B cell (primary cell): ENCODE measurements around the gene KSR2. TPM values are rescaled to one million over a fixed set of nuclear protein-coding genes. Genes with fewer than 3 reads are reported as not detected.
"Not testable (repeated sequence)": the region's sequence is repeated elsewhere in the genome, so short reads cannot be mapped to it uniquely, and the experiment has no call there.

Experiments
- ATAC-seq: fragments of 200-7000 bp; cut with Tn5 transposase; one replicate; pipeline ENCODE4 v1.10.0; 2021; ENCODE audit warnings: low read depth, mild to moderate bottlenecking, moderate number of reproducible peaks, moderate library complexity
- CTCF ChIA-PET: fragments of 350-600 bp; sonication (Branson Sonifier 250); formaldehyde crosslinking; loops from one replicate; lab custom pipeline; 2021; ENCODE audit warnings: antibody characterized with exemption, inconsistent platforms; lab: Charles Lee
- POLR2A ChIA-PET: fragments of 350-600 bp; sonication (Branson Sonifier 250); formaldehyde crosslinking; loops from one replicate; lab custom pipeline; 2021; ENCODE audit warnings: antibody characterized with exemption; lab: Charles Lee
- DNase-seq: peaks from one replicate; pipeline ENCODE4 v3.0.0; 2013
- H2AFZ ChIP-seq: 2 replicates; pipeline ENCODE4 v1.6.1; 2012; ENCODE audit warnings: mild to moderate bottlenecking, low read depth, low read length; ENCODE audit not compliant: insufficient read depth, poor library complexity, severe bottlenecking
- H3K27ac ChIP-seq, 2 donors: 1 replicate in 1 of 2; 2 replicates in 1 of 2; pipeline ENCODE4 v1.5.1; 2012 to 2013; ENCODE audit warnings: low read length in 2 of 2, mild to moderate bottlenecking in 2 of 2, moderate library complexity in 1 of 2
- H3K27me3 ChIP-seq, 4 experiments: fragments of 200-600 bp in 1 of 4; sonication (generic) in 1 of 4; replicated peaks in 1 of 4; 1 replicate in 2 of 4; 2 replicates in 2 of 4; pipeline versions ENCODE4 v1.6.1 to v1.7.0; 2013 to 2016; ENCODE audit warnings: low read length in 3 of 4, mild to moderate bottlenecking in 2 of 4, mixed read lengths in 1 of 4, moderate library complexity in 1 of 4; ENCODE audit not compliant: insufficient read depth in 4 of 4, control insufficient read depth in 3 of 4; ENCODE audit errors: control extremely low read depth in 1 of 4
- H3K36me3 ChIP-seq, 2 experiments: replicated peaks in 1 of 2; 1 replicate in 1 of 2; 2 replicates in 1 of 2; pipeline versions ENCODE4 v1.6.1 to v1.7.1; 2013; ENCODE audit warnings: low read length in 1 of 2; ENCODE audit not compliant: insufficient read depth in 2 of 2, control insufficient read depth in 1 of 2; ENCODE audit errors: control extremely low read depth in 1 of 2, extremely low read depth in 1 of 2
- H3K4me1 ChIP-seq, 2 donors: fragments of 200-600 bp in 1 of 2; sonication (generic) in 1 of 2; 1 replicate in 1 of 2; 2 replicates in 1 of 2; pipeline versions ENCODE4 v1.5.1 to v1.6.1; 2013 to 2017; ENCODE audit warnings: low read length in 2 of 2; ENCODE audit not compliant: control insufficient read depth in 2 of 2, insufficient read depth in 2 of 2
- H3K4me2 ChIP-seq: replicated peaks from 2 replicates; pipeline ENCODE3; 2012; ENCODE audit warnings: mild to moderate bottlenecking, low read depth, low read length; ENCODE audit not compliant: poor library complexity, severe bottlenecking
- H3K4me3 ChIP-seq, 5 experiments: fragments of 200-600 bp in 1 of 5; sonication (generic) in 1 of 5; 1 replicate in 3 of 5; 2 replicates in 2 of 5; pipeline versions ENCODE4 v1.5.1 to v1.7.0; 2011 to 2016; ENCODE audit warnings: low read length in 4 of 5, mild to moderate bottlenecking in 4 of 5, low read depth in 2 of 5, control low read depth in 1 of 5, moderate library complexity in 1 of 5; ENCODE audit not compliant: insufficient read depth in 1 of 5; ENCODE audit errors: control extremely low read depth in 1 of 5, extremely low read depth in 1 of 5
- H3K79me2 ChIP-seq: fragments of 200-600 bp; sonication (generic); one replicate; pipeline ENCODE4 v1.6.0; 2016; ENCODE audit warnings: low read length; ENCODE audit not compliant: control insufficient read depth, insufficient read depth
- H3K9ac ChIP-seq: fragments of 200-600 bp; sonication (generic); 2 replicates; pipeline ENCODE4 v1.6.1; 2017; ENCODE audit warnings: mild to moderate bottlenecking, low read length, moderate library complexity
- H3K9me3 ChIP-seq, 3 donors: one replicate each; pipeline versions ENCODE4 v1.6.1 to v1.7.1; 2013; ENCODE audit warnings: low read length in 2 of 3; ENCODE audit not compliant: control insufficient read depth in 2 of 3, insufficient read depth in 1 of 3; ENCODE audit errors: control extremely low read depth in 1 of 3
- H4K20me1 ChIP-seq: 2 replicates; pipeline ENCODE4 v1.6.0; 2012; ENCODE audit warnings: mild to moderate bottlenecking, low read length; ENCODE audit not compliant: insufficient read depth, control insufficient read depth, poor library complexity, severe bottlenecking
- H3K27ac Mint-ChIP-seq: one replicate; pipeline ENCODE4 v1.8.0; 2021; ENCODE audit warnings: mixed read lengths
- H3K27me3 Mint-ChIP-seq: one replicate; pipeline ENCODE4 v1.8.0; 2021; ENCODE audit warnings: mixed read lengths
- H3K4me1 Mint-ChIP-seq: one replicate; pipeline ENCODE4 v1.8.0; 2021; ENCODE audit warnings: mixed read lengths
- H3K4me3 Mint-ChIP-seq: one replicate; pipeline ENCODE4 v1.8.0; 2021; ENCODE audit warnings: mixed read lengths
- H3K9me3 Mint-ChIP-seq: one replicate; pipeline ENCODE4 v1.8.0; 2022; ENCODE audit warnings: mixed read lengths; ENCODE audit not compliant: insufficient read depth
- EZH2 ChIP-seq: IDR thresholded peaks from 2 replicates; pipeline ENCODE4 v1.6.1; 2012; ENCODE audit warnings: borderline replicate concordance, low read depth, mild to moderate bottlenecking, moderate library complexity, low read length; ENCODE audit not compliant: insufficient read depth, poor library complexity, severe bottlenecking
- WGBS: methylation state at CpG from one replicate; pipeline ENCODE4 v1.1.5; 2013; ENCODE audit warnings: missing lambda C conversion rate; ENCODE audit not compliant: insufficient coverage; 5-methylcytosine and 5-hydroxymethylcytosine counted together
- intact Hi-C: fragments of 100-400 bp; cut with micrococcal nuclease; formaldehyde crosslinking; loops from one replicate; pipeline ENCODE4 v1.10.0; 2022
- polyA plus RNA-seq: library from polyadenylated mRNA; depleted of rRNA; stranded (reverse); fragments of >200 nt; gene quantifications from 2 replicates; pipeline ENCODE4 v1.2.3, GENCODE V29; 2012
- total RNA-seq, 2 donors: library from RNA; stranded (reverse); fragments of 120-200 nt in 1 of 2; gene quantifications; 1 replicate in 1 of 2; 2 replicates in 1 of 2; pipeline versions ENCODE4 v1.2.3 to v1.2.4, GENCODE V29; 2013 to 2022
- TF ChIP-seq, protein P1 (sequence below): fragments of 200-600 bp; IDR thresholded peaks from one replicate; pipeline ENCODE4 v1.8.0; 2022; ENCODE audit warnings: antibody characterized with exemption, mild to moderate bottlenecking

The KSR2 gene
- total and polyA plus RNA-seq, 2 donors (not counting 1 experiment from before 2014, with no cell fraction given) = not detected

DNA sequence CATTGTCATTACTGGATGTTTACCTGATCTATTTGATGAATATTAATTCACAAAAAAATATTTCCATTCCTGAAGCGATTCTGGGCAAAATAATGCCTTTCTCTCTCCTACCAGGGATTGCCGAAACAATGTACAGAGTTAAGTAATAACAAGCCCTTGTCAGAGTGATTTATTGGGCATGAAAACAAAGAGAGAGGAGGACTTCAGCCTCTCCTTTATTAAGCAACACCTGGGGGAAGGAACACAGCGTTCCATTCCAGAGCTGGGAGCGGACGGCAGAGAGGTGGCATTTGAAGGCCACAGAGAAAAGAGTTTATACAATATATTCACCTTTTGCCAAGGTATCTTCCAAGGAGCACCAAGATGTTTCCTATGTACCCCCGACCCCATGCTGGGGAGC lies 165.8 kb downstream of the KSR2 start:
- H3K4me1 Mint-ChIP-seq = no peaks in the 10 kb centered on the region
- no peak overlapping the region for H3K4me2 ChIP-seq

DNA sequence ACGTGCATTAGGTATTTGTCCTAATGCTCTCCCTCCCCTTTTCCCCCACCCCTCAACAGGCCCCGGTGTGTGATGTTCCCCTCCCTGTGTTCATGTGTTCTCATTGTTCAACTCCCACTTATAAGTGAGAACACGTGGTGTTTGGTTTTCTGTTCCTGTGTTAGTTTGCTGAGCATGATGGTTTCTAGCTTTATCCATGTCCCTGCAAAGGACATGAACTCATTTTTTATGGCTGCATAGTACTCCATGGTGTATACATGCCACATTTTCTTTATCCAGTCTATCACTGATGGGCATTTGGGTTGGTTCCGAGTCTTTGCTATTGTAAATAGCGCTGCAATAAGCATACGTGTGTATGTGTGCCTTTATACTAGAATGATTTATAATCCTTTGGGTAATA lies 168.1 kb downstream of the KSR2 start:
- peaks cover 0 to 13% (median 0%) of the 10 kb centered on the region in 3 donors for H3K9me3 ChIP-seq
- H2AFZ ChIP-seq, DNase-seq, POLR2A ChIA-PET, H3K9me3 Mint-ChIP-seq, ATAC-seq, H3K27ac Mint-ChIP-seq, H3K79me2 ChIP-seq, H3K27me3 Mint-ChIP-seq, H3K27me3 ChIP-seq, intact Hi-C loops, H3K4me1 Mint-ChIP-seq, H3K4me2 ChIP-seq, H3K4me1 ChIP-seq, H4K20me1 ChIP-seq, CTCF ChIA-PET, H3K4me3 ChIP-seq, H3K27ac ChIP-seq, H3K4me3 Mint-ChIP-seq, H3K36me3 ChIP-seq, H3K9ac ChIP-seq: not testable (repeated sequence)
- WGBS = no CpG with 5 or more reads among the region's 6 CpGs

More for the DNA sequence above, 165.8 kb downstream of the KSR2 start:
- no peak overlapping the region for H3K4me3 Mint-ChIP-seq
- no peaks in the 10 kb centered on the region for H3K4me1 ChIP-seq
- H3K9me3 Mint-ChIP-seq = no peaks in the 10 kb centered on the region
- H2AFZ ChIP-seq = no peak overlapping the region
- 75% methylated on average over 2 of the region's 6 CpGs for WGBS
- intact Hi-C loops = no loop called here
- H3K4me3 ChIP-seq = no peak overlapping the region
- ChIA-PET CTCF (interaction anchor here (0.6 kb wide), 1 partner anchor 32 kb away, joined by 5 read pairs; no protein-coding TSS in a partner anchor), POLR2A (no interaction called here)
- no peaks in the 10 kb centered on the region for H3K79me2 ChIP-seq
- TF ChIP-seq, protein P1, sequence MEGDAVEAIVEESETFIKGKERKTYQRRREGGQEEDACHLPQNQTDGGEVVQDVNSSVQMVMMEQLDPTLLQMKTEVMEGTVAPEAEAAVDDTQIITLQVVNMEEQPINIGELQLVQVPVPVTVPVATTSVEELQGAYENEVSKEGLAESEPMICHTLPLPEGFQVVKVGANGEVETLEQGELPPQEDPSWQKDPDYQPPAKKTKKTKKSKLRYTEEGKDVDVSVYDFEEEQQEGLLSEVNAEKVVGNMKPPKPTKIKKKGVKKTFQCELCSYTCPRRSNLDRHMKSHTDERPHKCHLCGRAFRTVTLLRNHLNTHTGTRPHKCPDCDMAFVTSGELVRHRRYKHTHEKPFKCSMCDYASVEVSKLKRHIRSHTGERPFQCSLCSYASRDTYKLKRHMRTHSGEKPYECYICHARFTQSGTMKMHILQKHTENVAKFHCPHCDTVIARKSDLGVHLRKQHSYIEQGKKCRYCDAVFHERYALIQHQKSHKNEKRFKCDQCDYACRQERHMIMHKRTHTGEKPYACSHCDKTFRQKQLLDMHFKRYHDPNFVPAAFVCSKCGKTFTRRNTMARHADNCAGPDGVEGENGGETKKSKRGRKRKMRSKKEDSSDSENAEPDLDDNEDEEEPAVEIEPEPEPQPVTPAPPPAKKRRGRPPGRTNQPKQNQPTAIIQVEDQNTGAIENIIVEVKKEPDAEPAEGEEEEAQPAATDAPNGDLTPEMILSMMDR = no peak
- no peak for TF ChIP-seq EZH2
- ATAC-seq = no peak
- H3K9me3 ChIP-seq = peaks cover 0 to 9% (median 0%) of the 10 kb centered on the region in 3 donors
- no peak overlapping the region for H3K27ac Mint-ChIP-seq
- no peaks in the 10 kb centered on the region for H3K27me3 Mint-ChIP-seq
- no peaks in the 10 kb centered on the region for H4K20me1 ChIP-seq
- H3K36me3 ChIP-seq = no peaks in the 10 kb centered on the region
- H3K9ac ChIP-seq = no peak overlapping the region
- H3K27ac ChIP-seq = no peak overlapping the region
- no peaks in the 10 kb centered on the region for H3K27me3 ChIP-seq
- DNase-seq = no peak
